IMR-90 (cell line): ENCODE data around the gene C6orf118. TPM values are rescaled to one million over a fixed set of nuclear protein-coding genes. Genes with fewer than 3 reads are reported as not detected.

Source experiments
- ATAC-seq: fragments of 200-7000 bp; cut with Tn5 transposase; 2 replicates; pipeline ENCODE4 v1.9.1; 2020; ENCODE audit warnings: low read depth, mild to moderate bottlenecking, moderate library complexity
- BruUV-seq: library from RNA; stranded (reverse); fragments of 400-500 nt; replicated peaks from 2 replicates; lab custom pipeline; 2021; lab: Mats Ljungman, UMichigan
- CTCF ChIA-PET: fragments of 300-600 bp; formaldehyde crosslinking; extraction: SDS; loops from one replicate; lab custom pipeline; 2021; ENCODE audit warnings: antibody characterized with exemption; lab: Yijun Ruan, JAX
- POLR2A ChIA-PET: fragments of 300-600 bp; sonication (Branson Sonifier 250); formaldehyde crosslinking; loops from one replicate; lab custom pipeline; 2022; ENCODE audit warnings: antibody characterized with exemption; ENCODE audit not compliant: unreplicated experiment; lab: Charles Lee
- DNase-seq: peaks from one replicate; pipeline ENCODE4 v3.0.0; 2013
- H2AFZ ChIP-seq: replicated peaks from 2 replicates; pipeline ENCODE3; 2013; ENCODE audit warnings: low read length, mild to moderate bottlenecking; ENCODE audit not compliant: poor library complexity
- H2AK5ac ChIP-seq: 2 replicates; pipeline ENCODE4 v1.6.1; 2013; ENCODE audit warnings: low read depth, low read length, inconsistent platforms
- H2AK9ac ChIP-seq: replicated peaks from 2 replicates; pipeline ENCODE3; 2013; ENCODE audit warnings: mild to moderate bottlenecking, low read depth, low read length, moderate library complexity; ENCODE audit not compliant: poor library complexity
- H2BK120ac ChIP-seq: 2 replicates; pipeline ENCODE4 v1.6.1; 2013; ENCODE audit warnings: low read depth, low read length, inconsistent platforms
- H2BK15ac ChIP-seq: 3 replicates; pipeline ENCODE4 v1.6.1; 2013; ENCODE audit warnings: low read depth, low read length, inconsistent platforms
- H2BK20ac ChIP-seq: 2 replicates; pipeline ENCODE4 v1.6.1; 2013; ENCODE audit warnings: low read depth, mild to moderate bottlenecking, inconsistent platforms, low read length, moderate library complexity
- H2BK5ac ChIP-seq: 2 replicates; pipeline ENCODE4 v1.6.1; 2013; ENCODE audit warnings: mild to moderate bottlenecking, low read depth, low read length, inconsistent platforms; ENCODE audit not compliant: poor library complexity, severe bottlenecking
- H3K14ac ChIP-seq: replicated peaks from 2 replicates; pipeline ENCODE4 v1.6.1; 2013; ENCODE audit warnings: low read depth, low read length, inconsistent platforms
- H3K18ac ChIP-seq: 2 replicates; pipeline ENCODE4 v1.6.1; 2013; ENCODE audit warnings: low read depth, low read length, control low read depth
- H3K23ac ChIP-seq: 2 replicates; pipeline ENCODE4 v1.6.1; 2013; ENCODE audit warnings: low read depth, low read length, inconsistent platforms
- H3K27ac ChIP-seq: 2 replicates; pipeline ENCODE4 v1.5.1; 2013; ENCODE audit warnings: mild to moderate bottlenecking, control low read depth, low read length; ENCODE audit not compliant: insufficient read depth
- H3K27me3 ChIP-seq: 2 replicates; pipeline ENCODE4 v1.6.1; 2013; ENCODE audit warnings: low read length; ENCODE audit not compliant: control insufficient read depth, insufficient read depth
- H3K36me3 ChIP-seq: 2 replicates; pipeline ENCODE4 v1.6.1; 2013; ENCODE audit warnings: low read length, mixed read lengths; ENCODE audit not compliant: control insufficient read depth, insufficient read depth
- H3K4ac ChIP-seq: 2 replicates; pipeline ENCODE4 v1.6.1; 2013; ENCODE audit warnings: low read depth, low read length, inconsistent platforms
- H3K4me1 ChIP-seq: 2 replicates; pipeline ENCODE4 v1.6.1; 2013; ENCODE audit warnings: low read length, mixed read lengths; ENCODE audit not compliant: control insufficient read depth, insufficient read depth
- H3K4me2 ChIP-seq: 2 replicates; pipeline ENCODE4 v1.6.1; 2013; ENCODE audit warnings: low read depth, mild to moderate bottlenecking, control low read depth, low read length, moderate library complexity
- H3K4me3 ChIP-seq: 2 replicates; pipeline ENCODE4 v1.5.1; 2013; ENCODE audit warnings: low read depth, mild to moderate bottlenecking, control low read depth, low read length, moderate library complexity; ENCODE audit not compliant: insufficient read depth
- H3K56ac ChIP-seq: 2 replicates; pipeline ENCODE4 v1.6.1; 2013; ENCODE audit warnings: low read length, inconsistent platforms; ENCODE audit not compliant: insufficient read depth; ENCODE audit errors: extremely low read depth
- H3K79me1 ChIP-seq, 2 experiments: 2 replicates each; pipeline ENCODE4 v1.6.1; 2013; ENCODE audit warnings: low read length in 2 of 2, inconsistent platforms in 1 of 2, low read depth in 1 of 2
- H3K9ac ChIP-seq: 2 replicates; pipeline ENCODE4 v1.6.1; 2013; ENCODE audit warnings: low read depth, low read length, control low read depth
- H3K9me1 ChIP-seq: 2 replicates; pipeline ENCODE4 v1.6.1; 2013; ENCODE audit warnings: low read length, inconsistent platforms; ENCODE audit not compliant: insufficient read depth
- H3K9me3 ChIP-seq: 2 replicates; pipeline ENCODE4 v1.6.1; 2013; ENCODE audit warnings: low read length; ENCODE audit not compliant: control insufficient read depth, insufficient read depth
- H4K20me1 ChIP-seq: 2 replicates; pipeline ENCODE4 v1.6.1; 2013; ENCODE audit warnings: low read length, inconsistent platforms; ENCODE audit not compliant: insufficient read depth
- H4K5ac ChIP-seq: 2 replicates; pipeline ENCODE4 v1.6.1; 2013; ENCODE audit warnings: mild to moderate bottlenecking, low read depth, low read length, control low read depth
- H4K8ac ChIP-seq, 2 experiments: 2 replicates each; pipeline ENCODE4 v1.6.1; 2013; ENCODE audit warnings: low read depth in 2 of 2, low read length in 2 of 2, control low read depth in 1 of 2, inconsistent platforms in 1 of 2
- H4K91ac ChIP-seq: 2 replicates; pipeline ENCODE4 v1.6.1; 2013; ENCODE audit warnings: low read depth, low read length, inconsistent platforms; ENCODE audit not compliant: insufficient read depth
- CEBPB ChIP-seq: IDR thresholded peaks from 2 replicates; pipeline ENCODE4 v1.6.1; 2012; ENCODE audit warnings: low read depth, low read length, improper control_type of control experiment
- ELK1 ChIP-seq: fragments of 150-350 bp; IDR thresholded peaks from 2 replicates; pipeline ENCODE4 v1.6.1; 2016; ENCODE audit warnings: low read depth, mild to moderate bottlenecking, low read length, moderate library complexity, borderline replicate concordance
- FOS ChIP-seq: fragments of 150-350 bp; IDR thresholded peaks from 2 replicates; pipeline ENCODE4 v1.6.1; 2016; ENCODE audit warnings: low read depth, low read length
- MAFK ChIP-seq: IDR thresholded peaks from 2 replicates; pipeline ENCODE4 v1.6.1; 2012; ENCODE audit warnings: low read depth, low read length, improper control_type of control experiment
- MAZ ChIP-seq: IDR thresholded peaks from 2 replicates; pipeline ENCODE4 v1.6.1; 2012; ENCODE audit warnings: low read depth, mild to moderate bottlenecking, low read length, improper control_type of control experiment, moderate library complexity, borderline replicate concordance
- MXI1 ChIP-seq: IDR thresholded peaks from 2 replicates; pipeline ENCODE4 v1.6.1; 2012; ENCODE audit warnings: low read depth, mild to moderate bottlenecking, low read length, moderate library complexity, borderline replicate concordance
- NFE2L2 ChIP-seq: fragments of 150-350 bp; IDR thresholded peaks from 2 replicates; pipeline ENCODE4 v1.6.1; 2016; ENCODE audit warnings: low read depth, mild to moderate bottlenecking, low read length
- RAD21 ChIP-seq: IDR thresholded peaks from 2 replicates; pipeline ENCODE4 v1.6.1; 2012; ENCODE audit warnings: low read length, improper control_type of control experiment
- RFX5 ChIP-seq: IDR thresholded peaks from 2 replicates; pipeline ENCODE4 v1.8.0; 2012; ENCODE audit warnings: low read depth, mild to moderate bottlenecking, low read length, moderate library complexity
- SMC3 ChIP-seq: fragments of 150-350 bp; IDR thresholded peaks from 2 replicates; pipeline ENCODE4 v1.6.1; 2016; ENCODE audit warnings: low read depth, mild to moderate bottlenecking, antibody characterized with exemption, low read length, moderate library complexity
- WGBS, 2 experiments: methylation state at CpG; one replicate each; pipeline versions ENCODE4 v1.1.5 to v1.1.7; 2013; ENCODE audit warnings: missing lambda C conversion rate in 2 of 2; ENCODE audit not compliant: insufficient read length in 1 of 2; ENCODE audit errors: extremely low coverage in 2 of 2; 5-methylcytosine and 5-hydroxymethylcytosine counted together
- dilution Hi-C: fragments of 300-500 bp; cut with HindIII; formaldehyde crosslinking; loops from one replicate; pipeline ENCODE4 v1.14.3; 2018; ENCODE audit warnings: low sequenced_read_pairs; ENCODE audit not compliant: unreplicated experiment
- in situ Hi-C: fragments of 300-500 bp; cut with MboI; formaldehyde crosslinking; loops from 3 replicates; pipeline ENCODE4 v1.14.3; 2019; ENCODE audit warnings: low sequenced_read_pairs, inconsistent platforms, mixed read lengths
- intact Hi-C: fragments of 100-400 bp; cut with micrococcal nuclease; formaldehyde crosslinking; loops from 2 replicates; pipeline ENCODE4 v1.10.0; 2022
- polyA plus RNA-seq, 3 experiments: library from polyadenylated mRNA; depleted of rRNA; stranded (reverse); fragments of >200 nt; gene quantifications; 2 replicates each; pipeline ENCODE4 v1.2.3, GENCODE V29; 2012; ENCODE audit warnings: low replicate concordance in 1 of 3
- total RNA-seq: library from RNA; depleted of rRNA; stranded (reverse); fragments of >200 nt; gene quantifications from 2 replicates; pipeline ENCODE4 v1.2.3, GENCODE V29; 2012

The C6orf118 gene
- total and polyA plus RNA-seq, 2 of the 4 experiments (the other 2 are of a cell fraction) = not detected

- WGBS, 2 experiments = no CpG with 5 or more reads among the region's 1 CpG
Measured at GRCh38 chr6:165236326-165236725, 73.1 kb downstream of the C6orf118 start.

More at GRCh38 chr6:165236326-165236725, 73.1 kb downstream of the C6orf118 start:
- Histone ChIP-seq H3K18ac (no peak overlapping the region), H3K36me3 (no peaks in the 10 kb centered on the region), H3K9me3 (peaks cover 17% of the 10 kb centered on the region), H3K27me3 (no peaks in the 10 kb centered on the region), H2AK9ac (no peak overlapping the region), H3K79me1 (no peaks in the 10 kb centered on the region), H3K27ac (no peak overlapping the region), H4K20me1 (no peaks in the 10 kb centered on the region), H3K14ac (no peak overlapping the region), H3K9me1 (no peaks in the 10 kb centered on the region), H3K4me2 (no peak overlapping the region), H3K4ac (no peak overlapping the region), H4K8ac (no peak overlapping the region), H3K4me3 (no peak overlapping the region), H2BK120ac (no peak overlapping the region), H2AK5ac (no peak overlapping the region), H4K5ac (no peak overlapping the region), H3K56ac (no peak overlapping the region), H3K9ac (no peak overlapping the region), H2BK20ac (no peak overlapping the region), H2BK15ac (no peak overlapping the region), H3K23ac (no peak overlapping the region), H3K4me1 (no peaks in the 10 kb centered on the region), H2BK5ac (no peak overlapping the region), H4K91ac (no peak overlapping the region), H2AFZ (no peak overlapping the region)
- dilution Hi-C loops = no loop called here
- TF ChIP-seq ELK1 (no peak), MAZ (no peak), MAFK (no peak), MXI1 (no peak), FOS (no peak), CEBPB (no peak), RAD21 (no peak), NFE2L2 (no peak), SMC3 (no peak), RFX5 (no peak)
- in situ Hi-C loops = no loop called here
- intact Hi-C loops = loop anchor here (10.0 kb wide), 1 partner anchor 182 kb away; no protein-coding TSS in a partner anchor
- BruUV-seq = no TSS peak
- ATAC-seq (no peak), DNase-seq (no peak)
- CTCF ChIA-PET = no interaction called here
- POLR2A ChIA-PET = no interaction called here
